ENCODE measurements around the gene WDTC1.
"Not testable (repeated sequence)": the region's sequence is repeated elsewhere in the genome, so short reads cannot be mapped to it uniquely, and the experiment has no call there.

DNA sequence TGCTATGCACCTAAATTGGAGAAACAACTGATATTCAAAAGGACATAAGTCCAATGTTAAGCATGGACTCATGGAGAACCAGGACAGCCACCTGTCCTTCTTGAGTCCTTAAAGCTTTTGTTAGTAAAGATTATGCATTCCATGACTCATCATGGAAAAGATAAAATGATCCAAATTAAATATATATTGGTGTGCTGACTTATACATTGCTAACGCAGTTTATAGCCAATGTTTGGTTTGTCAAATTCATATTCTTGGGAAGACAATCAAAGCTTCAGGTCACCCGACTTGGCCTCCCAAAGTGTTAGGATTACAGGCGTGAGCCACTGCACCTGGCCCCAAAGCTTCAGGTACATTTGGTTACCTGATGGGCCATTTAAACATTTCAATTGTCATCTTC, 49.8 kb upstream of the WDTC1 start:
- not testable (repeated sequence) for TF ChIP-seq ZC3H11A (IDR thresholded peaks at IDR 0.05)
- TF ChIP-seq, protein P1, sequence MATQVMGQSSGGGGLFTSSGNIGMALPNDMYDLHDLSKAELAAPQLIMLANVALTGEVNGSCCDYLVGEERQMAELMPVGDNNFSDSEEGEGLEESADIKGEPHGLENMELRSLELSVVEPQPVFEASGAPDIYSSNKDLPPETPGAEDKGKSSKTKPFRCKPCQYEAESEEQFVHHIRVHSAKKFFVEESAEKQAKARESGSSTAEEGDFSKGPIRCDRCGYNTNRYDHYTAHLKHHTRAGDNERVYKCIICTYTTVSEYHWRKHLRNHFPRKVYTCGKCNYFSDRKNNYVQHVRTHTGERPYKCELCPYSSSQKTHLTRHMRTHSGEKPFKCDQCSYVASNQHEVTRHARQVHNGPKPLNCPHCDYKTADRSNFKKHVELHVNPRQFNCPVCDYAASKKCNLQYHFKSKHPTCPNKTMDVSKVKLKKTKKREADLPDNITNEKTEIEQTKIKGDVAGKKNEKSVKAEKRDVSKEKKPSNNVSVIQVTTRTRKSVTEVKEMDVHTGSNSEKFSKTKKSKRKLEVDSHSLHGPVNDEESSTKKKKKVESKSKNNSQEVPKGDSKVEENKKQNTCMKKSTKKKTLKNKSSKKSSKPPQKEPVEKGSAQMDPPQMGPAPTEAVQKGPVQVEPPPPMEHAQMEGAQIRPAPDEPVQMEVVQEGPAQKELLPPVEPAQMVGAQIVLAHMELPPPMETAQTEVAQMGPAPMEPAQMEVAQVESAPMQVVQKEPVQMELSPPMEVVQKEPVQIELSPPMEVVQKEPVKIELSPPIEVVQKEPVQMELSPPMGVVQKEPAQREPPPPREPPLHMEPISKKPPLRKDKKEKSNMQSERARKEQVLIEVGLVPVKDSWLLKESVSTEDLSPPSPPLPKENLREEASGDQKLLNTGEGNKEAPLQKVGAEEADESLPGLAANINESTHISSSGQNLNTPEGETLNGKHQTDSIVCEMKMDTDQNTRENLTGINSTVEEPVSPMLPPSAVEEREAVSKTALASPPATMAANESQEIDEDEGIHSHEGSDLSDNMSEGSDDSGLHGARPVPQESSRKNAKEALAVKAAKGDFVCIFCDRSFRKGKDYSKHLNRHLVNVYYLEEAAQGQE (IDR thresholded peaks at IDR 0.05): not testable (repeated sequence)

All from A549 (cell line).